Adipose tissue (tissue), 3 donors: ENCODE measurements around the gene PARD6A. TPM values are rescaled to one million over a fixed set of nuclear protein-coding genes. Genes with fewer than 3 reads are reported as not detected.

Experiments used
- H3K27ac ChIP-seq: one replicate; pipeline ENCODE4 v1.5.1; 2013; ENCODE audit warnings: low read depth, low read length
- WGBS, 3 donors: extraction: QIAGEN DNeasy Blood & Tissue Kit; methylation state at CpG; one replicate each; pipeline ENCODE4 v1.1.7; 2013; 5-methylcytosine and 5-hydroxymethylcytosine counted together
- polyA plus RNA-seq, 3 donors: library from polyadenylated mRNA; stranded (reverse); fragments of 200-250 nt; gene quantifications; one replicate each; pipeline ENCODE4 v1.2.3, GENCODE V29; 2013
- donor health status: healthy with polysubstance abuse.
- donor health status: Bipolar disorder and iron deficiency.
- donor health status: healthy.

Gene PARD6A
- polyA plus RNA-seq, 3 donors: 1.7 to 24.8 (median 3.4) TPM

DNA sequence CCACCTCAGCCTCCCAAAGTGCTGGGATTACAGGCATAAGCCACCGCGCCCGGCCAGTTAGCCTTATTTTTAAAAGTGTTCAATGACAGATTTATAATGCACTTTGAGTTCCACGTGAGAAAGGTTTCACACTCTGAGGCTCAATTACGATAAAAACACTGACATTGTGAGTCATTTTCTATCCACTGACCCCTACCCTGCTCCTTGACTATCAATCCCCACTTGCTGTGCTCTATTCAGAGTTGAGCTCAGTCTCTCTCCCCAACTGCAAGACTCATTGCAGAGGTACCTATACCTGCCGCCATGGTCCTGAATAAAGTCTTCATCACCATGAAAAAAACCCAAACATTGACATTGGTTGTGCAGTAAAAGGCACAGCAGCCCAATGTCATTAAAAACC lies 49.8 kb downstream of the PARD6A start:
- no peak overlapping the region for H3K27ac ChIP-seq
- 89 to 95% (median 93%) methylated on average over 6 of the region's 6 CpGs for WGBS, 3 donors

Other genes starting within 250 kb of the PARD6A start
- 1 to 10 TPM; 6.8 to 8.9 (median 7.8) TPM for gene ZDHHC1, start 244.5 kb upstream of the PARD6A start, polyA plus RNA-seq
- gene HSD11B2, start 229.8 kb upstream of the PARD6A start, polyA plus RNA-seq: 1 to 10 TPM; 1.3 to 5.4 (median 2.4) TPM
- gene ATP6V0D1, start 179.8 kb upstream of the PARD6A start, polyA plus RNA-seq: 10 to 100 TPM; 34.0 to 77.2 (median 67.3) TPM
- gene AGRP, start 177.4 kb upstream of the PARD6A start, polyA plus RNA-seq: under 1 TPM in 1 of 3 donors, not detected in 2; 0.09 TPM
- 10 to 100 TPM; 26.1 to 74.9 (median 61.1) TPM for gene RIPOR1, start 132.1 kb upstream of the PARD6A start, polyA plus RNA-seq
- gene CTCF, start 98.4 kb upstream of the PARD6A start, polyA plus RNA-seq: 10 to 100 TPM; 12.4 to 26.0 (median 15.2) TPM
- gene CARMIL2, start 15.8 kb upstream of the PARD6A start, polyA plus RNA-seq: 1 to 10 TPM in 2 of 3 donors, under 1 TPM in 1; 0.45 to 1.9 (median 1.7) TPM
- gene ACD, start 700 bp upstream of the PARD6A start, polyA plus RNA-seq: 10 to 100 TPM; 12.7 to 15.6 (median 13.3) TPM
- gene ENKD1, start 5.8 kb downstream of the PARD6A start, polyA plus RNA-seq: 10 to 100 TPM; 10.4 to 88.2 (median 16.5) TPM
- 1 to 10 TPM; 3.5 to 6.5 (median 4.9) TPM for gene C16orf86, start 5.9 kb downstream of the PARD6A start, polyA plus RNA-seq
- 10 to 100 TPM in 2 of 3 donors, 1 to 10 TPM in 1; 8.7 to 13.3 (median 13.1) TPM for gene GFOD2, start 58.4 kb downstream of the PARD6A start, polyA plus RNA-seq
- 1 to 10 TPM; 7.9 to 8.8 (median 8.3) TPM for gene RANBP10, start 145.6 kb downstream of the PARD6A start, polyA plus RNA-seq
- gene TSNAXIP1, start 145.9 kb downstream of the PARD6A start, polyA plus RNA-seq: 1 to 10 TPM in 2 of 3 donors, under 1 TPM in 1; 0.92 to 1.7 (median 1.1) TPM
- gene THAP11, start 181.4 kb downstream of the PARD6A start, polyA plus RNA-seq: 10 to 100 TPM; 11.4 to 16.4 (median 15.6) TPM
- gene NUTF2, start 186.0 kb downstream of the PARD6A start, polyA plus RNA-seq: 100 to 1,000 TPM in 2 of 3 donors, 10 to 100 TPM in 1; 63.8 to 120 (median 113) TPM
- gene CENPT, start 186.7 kb downstream of the PARD6A start, polyA plus RNA-seq: 10 to 100 TPM; 41.0 to 47.5 (median 44.4) TPM
- gene EDC4, start 212.1 kb downstream of the PARD6A start, polyA plus RNA-seq: 10 to 100 TPM; 24.3 to 37.3 (median 33.8) TPM
- gene NRN1L, start 223.9 kb downstream of the PARD6A start, polyA plus RNA-seq: 1 to 10 TPM in 1 of 3 donors, under 1 TPM in 2; 0.64 to 1.3 (median 0.89) TPM
- 10 to 100 TPM; 19.2 to 26.8 (median 23.5) TPM for gene PSKH1, start 232.3 kb downstream of the PARD6A start, polyA plus RNA-seq